ENCODE measurements around the gene MAGED1.
"Not testable (repeated sequence)": the region's sequence is repeated elsewhere in the genome, so short reads cannot be mapped to it uniquely, and the experiment has no call there.

MAGED1 gene

GRCh38 chrX:51878056-51878455 lies 15.4 kb upstream of the MAGED1 start:
- no peaks in the 10 kb centered on the region for H3K27me3 Mint-ChIP-seq (ENCODE audit: low read depth)
- peaks cover 8% of the 10 kb centered on the region for H3K36me3 Mint-ChIP-seq (ENCODE audit: low read depth)
- H3K4me1 Mint-ChIP-seq (ENCODE audit: low read depth), result peaks cover 2% of the 10 kb centered on the region
- H3K9me3 Mint-ChIP-seq, result no peaks in the 10 kb centered on the region
- H3K4me3 Mint-ChIP-seq, result no peak overlapping the region
- H3K27ac Mint-ChIP-seq, result no peak overlapping the region

GRCh38 chrX:51889851-51890250 lies 3.6 kb upstream of the MAGED1 start:
- Mint-ChIP-seq H3K4me1 (ENCODE audit: low read depth) (peaks cover 15% of the 10 kb centered on the region), H3K4me3 (no peak overlapping the region), H3K9me3 (no peaks in the 10 kb centered on the region), H3K27me3 (ENCODE audit: low read depth) (no peaks in the 10 kb centered on the region), H3K36me3 (ENCODE audit: low read depth) (no peaks in the 10 kb centered on the region), H3K27ac (no peak overlapping the region)

GRCh38 chrX:51891245-51891644 lies 2.2 kb upstream of the MAGED1 start:
- H3K4me3 Mint-ChIP-seq, result peak overlapping the region; percentile 40
- peak overlapping the region; percentile 65 for H3K27ac Mint-ChIP-seq
- peaks cover 17% of the 10 kb centered on the region for H3K4me1 Mint-ChIP-seq (ENCODE audit: low read depth)
- H3K36me3 Mint-ChIP-seq (ENCODE audit: low read depth), result no peaks in the 10 kb centered on the region
- H3K27me3 Mint-ChIP-seq (ENCODE audit: low read depth), result no peaks in the 10 kb centered on the region
- H3K9me3 Mint-ChIP-seq, result no peaks in the 10 kb centered on the region

GRCh38 chrX:51891821-51892551 lies 1.4 kb upstream of the MAGED1 start:
- Mint-ChIP-seq H3K4me1 (ENCODE audit: low read depth) (peaks cover 17% of the 10 kb centered on the region), H3K9me3 (no peaks in the 10 kb centered on the region), H3K36me3 (ENCODE audit: low read depth) (no peaks in the 10 kb centered on the region), H3K27ac (peak overlapping the region; percentile 87), H3K4me3 (no peak overlapping the region), H3K27me3 (ENCODE audit: low read depth) (no peaks in the 10 kb centered on the region)

- H3K36me3 Mint-ChIP-seq (ENCODE audit: low read depth), result peaks cover 5% of the 10 kb centered on the region
- H3K4me1 Mint-ChIP-seq (ENCODE audit: low read depth), result peaks cover 15% of the 10 kb centered on the region
- peak overlapping the region; percentile 88 for H3K27ac Mint-ChIP-seq
- no peaks in the 10 kb centered on the region for H3K9me3 Mint-ChIP-seq
- no peaks in the 10 kb centered on the region for H3K27me3 Mint-ChIP-seq (ENCODE audit: low read depth)
- peak overlapping the region; percentile 97 for H3K4me3 Mint-ChIP-seq
Measured at GRCh38 chrX:51893931-51894696, 691 bp downstream of the MAGED1 start.

- Mint-ChIP-seq H3K4me3 (peak overlapping the region; percentile 97), H3K4me1 (ENCODE audit: low read depth) (peaks cover 15% of the 10 kb centered on the region), H3K27me3 (ENCODE audit: low read depth) (no peaks in the 10 kb centered on the region), H3K36me3 (ENCODE audit: low read depth) (peaks cover 5% of the 10 kb centered on the region), H3K27ac (peak overlapping the region; percentile 46), H3K9me3 (no peaks in the 10 kb centered on the region)
Measured at GRCh38 chrX:51894697-51895336, 1.4 kb downstream of the MAGED1 start.

GRCh38 chrX:51896626-51897025 lies 3.2 kb downstream of the MAGED1 start:
- H3K27ac Mint-ChIP-seq, result no peak overlapping the region
- no peaks in the 10 kb centered on the region for H3K27me3 Mint-ChIP-seq (ENCODE audit: low read depth)
- no peak overlapping the region for H3K4me3 Mint-ChIP-seq
- H3K36me3 Mint-ChIP-seq (ENCODE audit: low read depth), result peaks cover 9% of the 10 kb centered on the region
- peaks cover 10% of the 10 kb centered on the region for H3K4me1 Mint-ChIP-seq (ENCODE audit: low read depth)
- no peaks in the 10 kb centered on the region for H3K9me3 Mint-ChIP-seq

GRCh38 chrX:51899741-51900140 lies 6.3 kb downstream of the MAGED1 start:
- Mint-ChIP-seq H3K4me3 (no peak overlapping the region), H3K4me1 (ENCODE audit: low read depth) (peaks cover 4% of the 10 kb centered on the region), H3K27ac (no peak overlapping the region), H3K27me3 (ENCODE audit: low read depth) (no peaks in the 10 kb centered on the region), H3K9me3 (no peaks in the 10 kb centered on the region), H3K36me3 (ENCODE audit: low read depth) (peaks cover 14% of the 10 kb centered on the region)

GRCh38 chrX:51902510-51903050 lies 9.2 kb downstream of the MAGED1 start:
- Mint-ChIP-seq H3K9me3 (no peaks in the 10 kb centered on the region), H3K27ac (peak overlapping the region; percentile 42), H3K27me3 (ENCODE audit: low read depth) (no peaks in the 10 kb centered on the region), H3K36me3 (ENCODE audit: low read depth) (peaks cover 10% of the 10 kb centered on the region), H3K4me3 (no peak overlapping the region), H3K4me1 (ENCODE audit: low read depth) (peaks cover 2% of the 10 kb centered on the region)

- not testable (repeated sequence) for H3K27ac Mint-ChIP-seq; H3K4me3 Mint-ChIP-seq; H3K36me3 Mint-ChIP-seq (ENCODE audit: low read depth); H3K27me3 Mint-ChIP-seq (ENCODE audit: low read depth); H3K9me3 Mint-ChIP-seq; H3K4me1 Mint-ChIP-seq (ENCODE audit: low read depth)
Measured at GRCh38 chrX:51905152-51905551, 11.7 kb downstream of the MAGED1 start.

GRCh38 chrX:51905711-51906110 lies 12.3 kb downstream of the MAGED1 start:
- Mint-ChIP-seq H3K27ac (no peak overlapping the region), H3K4me3 (no peak overlapping the region), H3K36me3 (ENCODE audit: low read depth) (peaks cover 7% of the 10 kb centered on the region), H3K9me3 (no peaks in the 10 kb centered on the region), H3K4me1 (ENCODE audit: low read depth) (peaks cover 2% of the 10 kb centered on the region), H3K27me3 (ENCODE audit: low read depth) (no peaks in the 10 kb centered on the region)

GRCh38 chrX:51917604-51918003 lies 24.2 kb downstream of the MAGED1 start:
- Mint-ChIP-seq H3K4me1 (ENCODE audit: low read depth) (peaks cover 1% of the 10 kb centered on the region), H3K4me3 (no peak overlapping the region), H3K27me3 (ENCODE audit: low read depth) (no peaks in the 10 kb centered on the region), H3K36me3 (ENCODE audit: low read depth) (no peaks in the 10 kb centered on the region), H3K27ac (no peak overlapping the region), H3K9me3 (peaks cover 5% of the 10 kb centered on the region)

GRCh38 chrX:51922561-51922960 lies 29.1 kb downstream of the MAGED1 start:
- Mint-ChIP-seq H3K27ac (no peak overlapping the region), H3K27me3 (ENCODE audit: low read depth) (no peaks in the 10 kb centered on the region), H3K36me3 (ENCODE audit: low read depth) (no peaks in the 10 kb centered on the region), H3K4me3 (no peak overlapping the region), H3K9me3 (no peaks in the 10 kb centered on the region), H3K4me1 (ENCODE audit: low read depth) (peaks cover under 1% of the 10 kb centered on the region)

- Mint-ChIP-seq H3K27ac (no peak overlapping the region), H3K9me3 (no peaks in the 10 kb centered on the region), H3K4me3 (no peak overlapping the region), H3K4me1 (ENCODE audit: low read depth) (no peaks in the 10 kb centered on the region), H3K36me3 (ENCODE audit: low read depth) (no peaks in the 10 kb centered on the region), H3K27me3 (ENCODE audit: low read depth) (peaks cover 8% of the 10 kb centered on the region)
Measured at GRCh38 chrX:51931566-51932150, 38.2 kb downstream of the MAGED1 start.

Measured in T-helper 1 cell treated with Interleukin-12 subunit alpha and Interleukin-12 subunit beta and Interleukin-4 antibody, amounts not matched to agents 30 μg/mL and 1 μg/mL, for 36 hours (primary cell).